ENCODE data around the gene FRG2C.
"Not testable (repeated sequence)": the region's sequence is repeated elsewhere in the genome, so short reads cannot be mapped to it uniquely, and the experiment has no call there.

FRG2C gene

DNA sequence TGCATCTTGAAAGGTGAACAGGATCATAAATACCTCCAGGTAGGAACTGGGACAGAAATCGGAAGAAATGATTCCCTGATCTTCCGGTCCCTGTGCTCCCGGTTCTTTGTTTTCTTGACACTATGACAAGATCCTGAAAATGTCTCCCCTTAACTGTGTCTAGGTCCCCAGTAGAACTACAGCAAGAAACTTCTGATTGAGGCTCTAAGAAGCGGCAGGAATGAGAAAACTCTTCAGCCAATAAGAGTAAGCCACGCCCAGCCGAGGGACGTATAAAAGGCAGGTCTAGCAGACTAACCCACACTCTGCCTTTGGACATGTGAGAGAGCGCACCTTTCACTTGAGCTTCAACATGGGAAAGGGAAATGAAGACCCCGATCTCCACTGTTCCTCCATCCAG, at the start of gene FRG2C:
Gene FRG2C (plus strand): TSS at position 301 of the 400 bp plus-strand sequence. CDS start 52 bp downstream, at position 353.
- not testable (repeated sequence) for DNase-seq

DNA sequence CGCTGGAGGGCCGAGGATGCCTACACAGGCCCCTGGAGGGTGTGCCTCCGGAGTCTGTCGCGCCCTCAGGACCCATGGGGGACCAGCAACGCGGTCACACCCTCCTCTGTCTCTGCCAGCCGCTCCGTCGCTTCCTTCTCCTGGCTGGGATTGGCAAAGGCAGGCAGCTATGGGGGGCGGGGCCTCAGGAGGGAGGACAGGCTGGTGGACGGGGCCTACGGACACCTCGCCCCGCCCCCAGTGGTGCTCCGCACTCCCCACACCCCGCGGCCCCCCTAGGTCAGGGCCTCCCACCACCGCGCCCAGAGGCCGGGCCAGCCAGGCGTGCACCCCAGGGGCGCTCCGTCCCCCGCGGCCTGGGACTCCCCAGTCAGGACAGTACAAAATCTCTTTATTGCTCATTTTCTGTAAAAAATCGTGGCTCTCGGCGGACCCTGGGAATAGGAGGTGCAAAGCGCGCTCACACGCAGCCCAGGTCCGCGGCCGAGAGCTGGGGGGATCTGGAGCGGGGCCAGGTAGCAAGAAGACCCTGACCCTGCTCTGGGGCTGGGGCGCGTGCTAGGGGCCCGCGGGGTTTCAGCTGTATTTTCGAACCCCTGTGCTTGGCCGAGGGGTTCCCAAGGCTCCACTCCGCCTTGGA, 45.3 kb upstream of the FRG2C start:
- DNase-seq, result not testable (repeated sequence)

DNA sequence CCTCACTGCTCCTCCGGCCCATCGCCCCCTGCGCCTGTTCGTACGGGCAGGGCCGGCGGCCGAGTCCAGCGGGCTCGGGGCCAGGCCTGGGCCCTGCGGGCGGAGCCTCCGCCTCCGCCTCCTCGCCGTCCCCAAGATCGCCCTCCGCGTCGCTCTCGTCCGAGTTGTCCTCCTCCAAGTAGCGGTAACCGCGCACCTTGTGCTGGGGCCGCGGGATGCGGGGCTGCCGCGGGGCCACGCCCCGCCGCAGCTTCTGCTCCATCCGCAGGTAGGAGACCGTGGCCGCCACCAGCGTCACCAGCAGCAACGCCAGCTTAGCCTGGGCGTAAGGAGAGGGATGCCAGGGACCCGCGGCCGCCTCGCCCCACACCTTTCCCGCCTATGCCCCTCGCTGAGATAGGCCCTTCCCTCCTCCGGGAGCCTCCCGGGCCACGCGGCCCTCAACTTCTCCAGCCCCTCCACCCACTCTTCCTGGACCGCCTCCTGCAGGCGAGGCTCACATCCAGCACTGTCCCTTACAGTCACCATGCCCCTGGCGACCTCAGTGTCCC, 44.6 kb upstream of the FRG2C start:
- DNase-seq, result not testable (repeated sequence)

DNA sequence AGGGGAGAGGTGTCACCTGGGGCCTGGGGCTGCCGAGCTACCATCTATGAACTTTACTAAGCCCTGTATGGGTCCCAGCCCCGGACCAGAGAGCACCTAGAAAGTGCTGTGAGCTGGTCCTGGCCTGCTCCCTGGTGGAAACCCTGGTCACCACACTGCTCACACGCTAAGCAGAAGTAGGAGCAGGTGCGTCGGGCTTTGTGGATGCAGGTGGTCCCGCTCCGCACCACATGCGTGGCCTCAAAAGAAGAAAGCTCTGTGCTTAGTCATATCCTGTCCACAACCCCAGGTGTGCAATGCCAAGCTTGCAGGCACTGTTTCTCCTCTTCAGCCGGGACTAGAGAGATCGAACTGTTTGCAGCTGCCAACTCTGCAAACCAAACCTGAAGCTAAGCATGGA, 42.4 kb upstream of the FRG2C start:
- DNase-seq, result not testable (repeated sequence)

DNA sequence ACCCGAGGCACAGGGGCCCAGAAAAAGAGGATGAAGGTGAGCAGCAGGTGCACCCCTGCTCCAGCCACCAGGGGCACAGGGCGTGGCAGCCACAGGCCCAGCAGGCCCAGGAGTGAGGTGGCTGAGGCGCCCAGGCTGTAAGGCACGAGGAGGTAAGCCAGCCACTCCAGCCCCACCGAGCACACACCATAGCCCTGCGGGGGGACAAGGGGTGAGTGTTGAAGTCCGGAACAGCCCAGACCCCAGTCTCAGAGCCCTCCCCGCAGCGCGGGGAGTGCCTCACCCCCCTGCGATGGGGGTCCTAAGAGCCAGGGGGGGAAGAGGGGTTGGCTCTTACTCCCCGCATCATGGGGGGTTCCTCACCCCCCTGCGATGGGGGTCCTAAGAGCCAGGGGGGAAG, 40.5 kb upstream of the FRG2C start:
- not testable (repeated sequence) for DNase-seq

DNA sequence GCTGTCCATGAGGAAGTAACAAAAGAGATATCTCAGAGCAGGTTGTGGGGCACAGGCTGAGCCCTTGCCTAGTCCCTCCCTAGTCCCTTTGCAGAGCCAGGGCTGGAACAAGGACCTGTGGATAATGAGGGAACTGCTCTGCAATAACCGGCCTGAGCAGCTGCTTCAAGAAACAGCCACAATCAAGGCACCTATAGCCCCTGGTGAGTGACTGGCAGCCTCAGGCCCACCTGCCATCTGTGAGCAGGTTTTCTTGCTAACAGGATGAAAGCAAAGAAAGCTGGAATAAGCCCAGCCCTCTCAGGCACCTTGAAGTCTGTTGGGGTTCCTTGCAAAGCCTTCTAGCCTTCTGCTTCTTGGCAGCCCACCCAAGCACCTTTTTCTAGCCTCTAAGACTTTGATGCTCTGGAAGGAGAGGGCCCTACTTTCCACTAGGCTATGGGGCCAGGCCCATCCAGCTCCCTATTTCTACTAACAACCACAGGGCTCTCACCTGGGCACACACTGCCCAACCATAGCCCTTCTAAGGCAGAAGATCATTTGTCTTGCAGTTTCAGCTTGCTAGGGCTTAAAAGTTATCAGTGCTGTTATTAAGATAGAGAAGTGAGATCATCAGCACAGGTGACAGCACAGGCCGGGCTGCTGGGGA, 33.1 kb upstream of the FRG2C start:
- not testable (repeated sequence) for DNase-seq

DNA sequence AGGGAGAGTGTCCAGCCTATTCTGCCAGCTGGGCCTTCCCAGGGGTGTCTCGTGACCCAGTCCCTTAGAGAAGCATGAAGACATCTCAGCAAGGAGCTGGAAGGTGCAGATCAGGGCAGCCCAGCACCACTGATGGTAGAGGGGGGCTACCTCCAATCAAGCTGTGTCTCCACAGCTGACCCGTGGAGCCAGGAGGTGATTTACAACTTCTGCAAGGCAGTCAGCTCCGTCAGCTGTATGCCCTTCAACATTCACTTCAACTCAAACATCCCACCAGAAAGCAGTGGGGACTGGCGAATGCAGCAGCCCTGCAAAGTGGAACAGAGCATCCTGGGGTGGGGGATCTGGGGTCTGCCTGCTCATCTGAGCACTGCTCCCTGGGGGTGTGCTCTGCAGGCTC, 32.6 kb upstream of the FRG2C start:
- no peak for DNase-seq

DNA sequence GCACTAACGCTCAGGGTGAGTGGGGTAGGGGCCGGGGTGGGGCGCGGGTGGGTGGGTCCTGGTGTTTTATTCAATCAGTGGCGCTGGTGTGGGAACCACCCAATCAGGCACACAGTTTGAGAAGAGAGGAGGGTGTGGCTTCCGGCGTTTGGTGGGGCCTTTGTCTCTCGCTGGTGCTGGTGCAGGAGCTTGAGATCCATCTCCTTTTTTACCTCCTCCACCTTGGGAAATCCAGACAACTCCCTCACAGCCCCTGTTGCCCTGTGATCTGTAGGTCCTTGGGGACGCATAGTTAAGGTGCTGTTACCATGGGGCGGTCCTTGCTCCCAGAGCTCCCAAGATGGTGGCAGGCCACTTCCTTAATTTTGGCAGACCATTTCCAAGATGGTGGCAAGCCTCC, 25.2 kb upstream of the FRG2C start:
- DNase-seq, result not testable (repeated sequence)

DNA sequence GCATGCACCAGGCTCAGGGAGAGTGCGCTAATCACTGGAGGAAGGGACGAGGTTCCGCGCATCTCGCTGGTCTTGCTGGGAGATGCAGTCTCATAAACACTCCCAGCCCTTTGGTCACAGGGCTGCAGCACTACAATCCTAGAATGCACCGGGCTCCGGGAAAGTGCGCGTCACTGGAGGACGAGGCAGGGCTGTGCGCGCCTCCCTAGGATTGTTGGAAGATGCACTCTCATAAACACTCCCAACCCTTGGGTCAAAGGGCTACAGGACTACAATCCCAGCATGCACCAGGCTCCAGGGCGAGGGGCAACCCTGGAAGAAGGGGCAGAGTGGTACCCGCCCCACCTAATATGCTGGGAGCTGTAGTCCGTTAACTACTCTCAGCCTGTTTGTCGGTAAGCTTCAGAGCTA, 23.0 kb upstream of the FRG2C start:
- peak; percentile 55 for DNase-seq

DNA sequence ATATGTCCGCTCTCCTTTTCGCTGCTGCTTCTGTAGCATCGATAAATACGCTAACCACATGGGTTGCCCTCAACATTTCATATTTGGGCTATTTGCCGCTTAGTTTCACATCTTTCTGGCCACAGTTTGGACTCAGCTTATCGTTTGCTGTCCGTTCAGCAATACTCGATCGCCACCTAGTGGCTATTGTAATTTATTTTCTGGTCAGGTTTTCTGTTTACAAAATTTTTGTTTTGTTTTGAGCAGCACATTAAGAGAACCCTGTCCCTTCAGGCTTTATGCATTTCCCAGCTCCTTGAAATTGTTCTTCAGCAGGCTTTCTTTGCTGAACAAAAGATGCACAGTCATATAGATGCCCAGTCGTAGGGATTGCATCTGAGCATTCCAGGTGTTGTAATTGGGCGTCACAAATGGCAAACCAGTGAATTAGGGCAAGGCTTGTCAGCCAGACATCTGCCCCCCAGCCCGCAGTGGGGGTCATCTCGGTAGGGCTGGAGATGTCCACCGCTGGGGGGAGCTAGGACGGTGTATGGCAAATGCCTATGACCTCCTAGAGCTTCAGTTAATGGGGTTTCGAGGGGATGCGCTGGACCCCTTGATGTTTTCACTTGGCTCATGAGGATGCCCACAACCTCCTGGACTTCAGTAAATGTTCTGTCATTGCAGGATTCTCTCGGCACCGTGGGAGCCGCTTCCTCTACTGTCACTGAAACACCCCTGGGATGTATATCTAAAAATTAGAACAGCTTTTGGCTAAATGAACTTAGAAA, 20.9 kb upstream of the FRG2C start:
- DNase-seq, result not testable (repeated sequence)

DNA sequence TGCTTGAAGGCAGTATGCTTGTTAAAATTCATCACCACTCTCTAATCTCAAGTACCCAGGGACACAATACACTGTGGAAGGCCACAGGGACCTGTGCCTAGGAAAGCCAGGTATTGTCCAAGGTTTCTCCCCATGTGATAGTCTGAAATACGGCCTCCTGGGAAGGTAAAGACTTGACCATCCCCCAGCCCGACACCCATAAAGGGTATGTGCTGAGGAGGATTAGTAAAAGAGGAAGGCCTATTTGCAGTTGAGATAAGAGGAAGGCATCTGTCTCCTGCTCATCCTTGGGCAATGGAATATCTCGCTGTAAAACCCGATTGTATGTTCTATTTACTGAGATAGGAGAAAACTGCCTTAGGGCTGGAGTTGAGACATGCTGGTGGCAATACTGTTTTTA, 18.6 kb upstream of the FRG2C start:
- not testable (repeated sequence) for DNase-seq

DNA sequence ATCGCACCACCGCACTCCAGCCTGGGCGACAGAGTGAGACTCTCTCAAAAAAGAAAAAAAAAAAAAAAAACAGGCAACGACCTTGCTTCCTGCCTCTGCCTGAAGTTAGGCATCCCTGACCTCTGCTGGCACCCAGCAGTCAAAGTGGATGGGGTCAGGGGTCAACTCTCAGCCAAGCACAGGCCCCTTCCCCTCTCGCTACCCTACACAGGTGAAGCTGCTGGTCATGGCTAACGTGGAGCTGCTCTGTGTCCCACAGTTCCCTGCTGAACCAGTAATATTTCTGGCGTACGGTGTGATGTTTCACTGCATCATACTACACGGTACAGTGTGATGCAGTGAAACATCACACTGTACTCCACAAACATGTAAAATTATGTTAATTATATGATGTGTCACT, 13.9 kb upstream of the FRG2C start:
- DNase-seq, result no peak

DNA sequence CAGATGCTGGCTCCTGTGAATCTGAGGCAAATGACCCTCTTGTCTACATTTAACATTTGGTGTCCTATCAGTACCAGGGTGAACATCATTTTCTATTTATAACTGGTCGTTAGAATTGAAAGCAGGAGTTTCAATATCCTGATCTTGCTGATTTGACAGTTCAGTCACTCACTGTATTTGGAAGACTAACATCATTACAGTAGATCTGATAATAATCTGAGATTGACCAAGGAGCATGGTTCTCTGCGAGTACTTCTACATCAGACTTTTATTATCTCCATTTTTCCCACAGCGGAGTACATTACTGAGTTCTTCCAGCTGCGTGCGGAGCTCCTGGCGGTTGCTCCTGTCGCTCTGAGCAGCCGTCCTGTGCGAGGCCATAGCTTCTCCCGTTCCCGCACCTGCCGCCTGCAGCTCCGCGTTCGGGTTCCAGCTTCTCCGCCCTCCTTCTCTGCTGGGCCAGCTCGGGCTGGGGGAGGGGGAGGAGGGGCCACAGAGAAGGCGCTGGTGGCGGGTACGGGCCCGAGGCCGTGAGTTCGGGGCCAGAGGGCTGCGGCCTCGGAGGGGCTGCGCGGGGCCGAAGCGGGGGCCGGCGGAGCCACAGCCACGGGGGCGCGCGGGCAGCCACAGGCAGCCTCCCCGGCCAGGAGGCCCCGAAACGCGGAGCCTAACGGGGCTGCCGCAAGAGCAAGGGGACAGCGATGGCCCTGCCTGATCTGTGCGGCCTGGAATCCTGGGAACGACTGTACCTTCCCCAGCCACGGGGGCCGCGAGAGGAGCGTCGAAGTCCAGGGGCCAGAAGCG, 8.8 kb upstream of the FRG2C start:
- DNase-seq, result not testable (repeated sequence)

DNA sequence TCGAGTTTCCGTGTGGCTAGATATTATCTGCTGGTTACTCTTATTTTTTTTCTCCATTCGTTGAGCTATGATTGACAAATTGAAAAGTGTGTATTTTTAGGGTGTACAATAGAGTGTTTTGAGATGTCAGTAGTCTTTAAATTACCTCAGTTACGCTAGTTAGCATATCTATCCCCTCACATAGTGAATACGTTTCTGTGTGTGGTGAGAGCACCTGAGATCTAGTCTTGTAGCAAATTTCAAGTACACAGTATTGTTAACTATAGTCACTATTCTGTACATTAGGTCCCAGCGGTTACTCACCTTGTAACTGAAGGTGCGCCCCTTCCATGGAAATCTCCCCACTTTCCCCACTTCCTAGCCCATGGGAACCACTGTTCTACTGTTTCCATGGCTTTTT, 8.2 kb upstream of the FRG2C start:
- not testable (repeated sequence) for DNase-seq

DNA sequence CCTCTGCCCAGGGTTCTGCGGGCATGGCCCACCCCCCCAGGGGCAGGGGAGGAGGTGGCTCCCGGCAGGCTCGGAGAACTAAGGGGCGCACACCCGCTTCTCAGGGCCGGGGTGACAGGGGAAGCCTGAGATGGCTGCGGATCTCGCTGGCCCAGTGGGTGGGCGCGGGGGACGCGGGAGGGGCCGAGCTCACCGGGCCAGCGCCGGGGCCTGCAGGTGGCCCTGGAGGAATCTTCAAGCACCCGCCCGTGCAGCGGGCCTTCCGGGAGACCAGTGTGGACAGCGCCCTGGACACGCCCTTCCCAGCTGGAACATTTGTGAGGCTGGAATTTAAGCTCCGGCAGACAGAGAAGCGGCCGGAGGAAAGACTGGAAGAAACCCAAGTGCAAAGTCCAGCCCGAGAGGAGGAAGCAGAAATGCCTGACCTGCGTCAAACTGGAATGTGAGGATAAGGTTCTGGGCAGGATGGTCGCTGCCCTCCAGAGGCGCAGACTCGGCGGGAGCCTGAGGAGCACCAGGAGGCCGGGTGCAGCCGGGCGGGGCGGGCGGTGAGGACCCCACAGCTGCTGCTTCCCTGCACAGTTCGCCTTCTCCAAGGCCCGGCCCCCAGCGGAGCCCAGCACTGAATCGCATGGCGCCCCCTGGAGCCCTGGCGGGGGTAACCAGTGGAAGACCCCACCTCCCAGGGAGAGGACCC, 5.6 kb upstream of the FRG2C start:
- DNase-seq, result not testable (repeated sequence)

DNA sequence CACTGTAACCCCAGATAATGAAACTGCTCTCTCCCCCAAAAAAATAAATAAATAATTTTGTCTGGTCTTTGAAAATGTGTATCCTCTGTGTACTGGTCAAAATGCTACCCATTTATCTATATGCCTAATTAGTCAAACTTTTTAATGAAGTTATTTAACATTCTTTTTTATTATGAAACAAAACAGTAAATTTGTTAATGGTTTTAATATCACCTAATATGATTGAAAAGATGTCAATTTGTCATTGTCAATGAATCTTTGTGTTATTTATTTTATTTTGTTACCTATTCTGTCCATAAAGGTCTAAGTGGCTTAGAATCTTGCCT, 5.1 kb upstream of the FRG2C start:
- not testable (repeated sequence) for DNase-seq

DNA sequence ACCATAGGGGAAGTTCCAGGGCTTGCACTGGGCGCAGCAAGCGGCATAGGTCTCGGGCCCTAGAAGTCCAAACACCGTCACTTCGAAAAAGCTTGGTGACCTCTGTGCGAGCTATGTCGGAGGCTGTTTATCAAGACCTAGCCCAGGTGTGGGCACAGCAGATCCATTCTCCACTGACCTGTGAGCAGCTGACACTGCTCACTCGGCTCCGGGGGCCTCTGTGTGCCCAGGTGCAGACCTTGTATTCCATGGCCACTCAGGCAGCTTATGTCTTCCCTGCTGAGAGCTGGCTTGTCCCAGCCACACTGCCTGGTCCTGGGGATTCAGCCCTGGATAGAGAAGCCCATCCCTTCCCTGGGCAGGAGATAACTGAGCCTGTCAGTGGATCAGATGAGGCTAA, 1.5 kb downstream of the FRG2C start:
- DNase-seq, result not testable (repeated sequence)

DNA sequence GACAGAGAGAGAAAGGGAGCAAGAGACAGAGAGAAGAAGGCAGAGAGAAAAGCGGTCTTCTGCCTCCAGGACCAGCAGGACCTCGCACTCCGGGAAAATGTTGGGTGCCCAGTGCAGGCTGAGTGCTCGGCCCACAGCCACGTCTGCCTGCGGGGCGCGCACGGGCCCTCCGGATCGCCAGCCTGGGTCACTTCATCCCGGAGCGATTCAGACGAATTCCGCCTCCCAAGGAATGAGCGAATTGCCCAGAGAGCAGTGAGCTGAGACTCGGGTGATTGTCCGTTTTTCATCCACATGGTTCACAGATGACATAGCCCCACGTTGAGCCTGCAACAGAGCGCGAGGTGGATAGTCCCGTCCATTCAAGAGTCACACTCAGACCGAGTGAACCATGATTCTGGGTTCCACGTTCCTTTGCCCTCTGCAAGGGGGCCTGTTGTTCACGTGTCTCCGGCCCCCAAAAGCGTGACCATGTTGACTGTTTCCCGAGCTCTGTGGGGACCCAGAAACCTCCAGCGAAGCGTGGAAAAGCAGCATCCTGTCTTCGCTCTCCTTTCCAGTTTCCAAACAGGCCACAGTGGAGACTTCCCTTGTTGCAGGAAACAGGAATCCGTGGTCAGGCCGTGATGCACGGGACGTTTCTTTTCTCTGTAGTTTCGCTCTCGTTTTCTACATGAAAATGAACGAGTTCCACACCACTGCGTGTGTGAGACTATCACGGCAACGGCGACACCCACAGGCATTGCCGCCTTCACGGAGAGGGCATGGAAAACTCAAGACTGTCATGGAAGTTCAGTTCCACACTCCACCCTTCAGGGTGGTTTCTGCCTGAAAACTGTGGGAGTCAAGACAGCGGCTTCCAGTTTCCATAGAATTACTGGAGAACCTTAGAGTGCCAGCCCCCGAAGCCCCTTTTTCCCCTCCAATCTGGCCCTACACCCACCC, 3.9 kb downstream of the FRG2C start:
- DNase-seq, result not testable (repeated sequence)

DNA sequence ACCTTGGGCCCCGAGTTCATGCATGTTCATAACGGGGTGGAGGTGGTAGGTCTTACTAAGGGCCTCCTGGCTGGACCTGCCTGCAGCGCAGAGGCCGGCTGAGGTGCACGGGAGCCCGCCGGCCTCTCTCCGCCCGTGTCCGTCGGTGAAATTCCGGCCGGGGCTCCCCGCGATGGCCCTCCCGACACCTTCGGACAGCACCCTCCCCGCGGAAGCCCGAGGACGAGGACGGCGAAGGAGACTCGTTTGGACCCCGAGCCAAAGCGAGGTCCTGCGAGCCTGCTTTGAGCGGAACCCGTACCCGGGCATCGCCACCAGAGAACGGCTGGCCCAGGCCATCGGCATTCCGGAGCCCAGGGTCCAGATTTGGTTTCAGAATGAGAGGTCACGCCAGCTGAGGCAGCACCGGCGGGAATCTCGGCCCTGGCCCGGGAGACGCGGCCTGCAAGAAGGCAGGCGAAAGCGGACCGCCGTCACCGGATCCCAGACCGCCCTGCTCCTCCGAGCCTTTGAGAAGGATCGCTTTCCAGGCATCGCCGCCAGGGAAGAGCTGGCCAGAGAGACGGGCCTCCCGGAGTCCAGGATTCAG, 4.7 kb downstream of the FRG2C start:
- DNase-seq, result peak; percentile 61
